Superior temporal gyrus (tissue), 1 donor: ENCODE data around the gene TNFRSF25.
"Not testable (repeated sequence)": the region's sequence is repeated elsewhere in the genome, so short reads cannot be mapped to it uniquely, and the experiment has no call there.

ENCODE experiments used
- DNase-seq: peaks from one replicate; pipeline ENCODE4 v3.0.0-alpha.2; 2016; ENCODE audit errors: extremely low spot score

The TNFRSF25 gene

GRCh38 chr1:6434186-6434585 is 31.8 kb downstream of the TNFRSF25 start:
- DNase-seq: no peak

DNA sequence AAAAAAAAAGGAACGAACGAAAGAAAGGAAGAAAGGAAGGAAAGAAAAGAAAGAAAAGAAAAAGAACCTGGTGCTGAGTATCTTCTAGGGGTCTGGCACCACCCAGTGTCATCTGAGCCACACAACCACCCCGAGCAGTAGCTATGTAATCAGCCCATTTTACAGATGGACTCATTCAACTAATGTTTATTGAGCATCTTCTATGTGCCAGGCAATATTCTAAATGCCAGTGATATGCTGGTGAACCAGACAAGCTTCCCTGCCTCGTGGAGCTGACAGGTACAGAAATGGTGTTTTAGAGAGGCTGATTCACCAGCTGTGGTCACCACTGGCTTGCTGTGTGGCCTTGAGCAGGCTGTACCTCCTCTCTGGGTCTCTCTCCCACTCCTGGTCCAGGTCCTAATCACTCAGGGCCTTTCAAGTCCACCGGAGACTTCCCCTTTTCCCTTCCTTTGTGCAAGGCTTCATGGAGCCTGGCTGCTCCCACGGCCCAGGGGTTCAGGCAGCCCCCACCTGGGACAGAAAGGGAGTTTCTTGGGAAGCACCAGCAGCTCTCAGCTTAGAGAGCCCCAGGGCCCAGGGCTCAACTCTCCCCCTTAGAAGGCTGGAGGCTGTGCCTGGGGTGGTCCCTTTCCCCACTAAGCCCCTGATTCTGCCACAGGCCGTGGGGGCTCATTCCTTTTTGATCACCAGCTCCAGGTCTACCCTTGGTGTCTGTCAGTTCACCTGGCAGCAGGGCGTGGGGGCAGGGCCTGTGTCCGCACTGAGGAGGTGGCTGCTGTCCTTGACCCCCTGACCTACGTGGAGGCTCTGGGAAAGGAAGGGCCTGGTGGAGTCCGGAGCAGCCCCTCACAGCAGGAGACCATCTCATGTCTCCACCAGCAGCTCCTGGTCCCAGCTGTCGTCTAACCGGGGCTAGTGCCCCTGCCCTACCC is 34.1 kb downstream of the TNFRSF25 start:
- not testable (repeated sequence) for DNase-seq

DNA sequence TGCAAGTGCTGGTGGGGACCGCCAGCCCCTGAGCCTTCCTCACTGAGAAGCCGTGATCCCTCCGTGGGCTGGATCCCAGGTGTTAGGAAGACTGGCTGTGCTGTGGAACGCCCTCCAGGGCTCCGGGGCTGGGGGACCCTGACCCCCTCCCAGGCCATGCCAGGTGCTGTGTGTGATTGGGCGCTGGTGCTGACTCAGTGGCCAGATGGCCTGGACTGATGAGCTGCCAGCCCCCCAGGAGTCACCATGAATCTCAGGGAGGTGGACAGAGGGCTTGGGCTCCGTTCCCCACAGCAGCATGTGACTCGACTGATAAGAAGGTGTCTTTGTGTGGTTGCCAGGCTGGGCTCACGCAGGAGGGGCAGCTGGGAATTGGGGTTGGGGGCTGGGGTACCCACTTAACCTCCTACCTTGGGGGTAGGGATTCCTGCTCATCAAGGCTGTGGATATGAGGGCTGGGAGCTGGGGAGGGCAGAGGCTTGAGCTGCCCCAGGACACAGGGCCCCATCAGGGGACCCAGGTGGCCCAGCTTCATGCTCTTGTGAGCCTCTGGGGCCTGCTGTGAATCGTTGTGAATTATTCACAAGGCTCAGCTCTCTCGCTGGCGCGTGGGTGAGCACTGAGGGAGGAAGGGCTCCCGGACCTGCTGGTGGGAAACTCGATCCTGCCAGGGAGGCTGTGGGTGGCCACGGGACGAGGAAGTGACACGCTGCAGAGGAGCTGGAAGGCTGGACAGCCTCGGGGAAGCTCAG is 36.1 kb downstream of the TNFRSF25 start:
- DNase-seq: not testable (repeated sequence)

DNA sequence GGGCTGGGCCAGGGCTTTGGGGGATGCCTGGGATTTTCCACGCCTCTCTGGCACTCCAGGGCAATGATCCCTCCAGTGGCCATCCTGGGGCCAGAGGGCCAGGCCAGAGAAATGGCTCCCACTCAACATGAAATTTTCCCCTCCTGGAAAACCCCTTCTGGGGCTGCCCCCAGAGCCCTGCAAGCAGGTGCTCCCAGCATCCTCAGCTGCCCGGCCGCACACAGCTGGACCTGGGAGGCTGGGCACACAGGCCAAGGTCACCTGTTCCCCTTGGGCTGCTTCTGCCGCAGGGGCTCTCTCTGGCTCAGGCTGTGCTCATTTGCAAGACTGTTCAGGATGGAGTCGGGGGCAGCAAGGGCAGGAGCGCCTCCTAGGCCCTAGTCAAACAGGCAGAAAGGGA is 37.5 kb downstream of the TNFRSF25 start:
- DNase-seq: not testable (repeated sequence)

DNA sequence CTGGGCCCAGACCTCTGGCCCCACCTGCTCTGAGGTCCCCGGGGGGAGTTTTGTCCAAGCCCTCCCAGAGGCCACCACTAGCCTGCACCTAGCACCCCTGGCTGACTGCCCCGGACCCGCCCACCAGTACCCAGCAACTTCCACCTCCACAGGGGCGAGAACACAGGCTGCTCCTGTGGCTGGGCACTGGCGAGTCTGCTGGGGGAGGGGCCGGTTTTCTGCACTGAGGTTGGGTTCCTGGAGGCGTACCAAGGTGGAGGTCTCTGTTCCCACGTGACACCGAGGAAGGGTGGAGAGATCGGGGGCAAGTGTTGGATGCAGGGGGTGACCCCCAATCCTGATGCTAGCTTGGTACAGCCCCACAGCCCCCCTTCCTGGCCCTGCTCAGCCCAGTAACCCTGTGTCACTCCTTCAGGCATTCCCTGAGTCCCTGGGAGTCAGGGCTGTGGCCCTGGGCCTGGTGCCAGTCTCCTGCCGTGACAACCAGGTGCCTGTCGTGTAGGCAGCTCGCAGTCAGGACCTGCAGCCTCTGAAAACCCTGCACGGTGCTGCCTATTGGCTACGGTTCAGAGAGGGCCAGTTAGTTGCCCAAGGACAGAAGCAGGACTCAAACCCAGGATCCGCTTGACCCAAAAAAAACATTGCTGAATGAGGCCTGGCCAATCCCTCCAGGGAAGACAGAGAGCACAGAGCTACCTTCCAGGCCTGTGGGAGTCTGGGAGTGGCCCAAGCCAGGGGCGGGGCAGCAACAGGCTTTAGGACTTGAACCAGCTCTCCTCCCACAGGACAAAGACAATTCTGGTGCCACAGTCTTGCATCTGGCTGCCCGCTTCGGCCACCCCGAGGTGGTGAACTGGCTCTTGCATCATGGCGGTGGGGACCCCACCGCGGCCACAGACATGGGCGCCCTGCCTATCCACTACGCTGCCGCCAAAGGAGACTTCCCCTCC is 38.3 kb downstream of the TNFRSF25 start:
- DNase-seq: no peak

DNA sequence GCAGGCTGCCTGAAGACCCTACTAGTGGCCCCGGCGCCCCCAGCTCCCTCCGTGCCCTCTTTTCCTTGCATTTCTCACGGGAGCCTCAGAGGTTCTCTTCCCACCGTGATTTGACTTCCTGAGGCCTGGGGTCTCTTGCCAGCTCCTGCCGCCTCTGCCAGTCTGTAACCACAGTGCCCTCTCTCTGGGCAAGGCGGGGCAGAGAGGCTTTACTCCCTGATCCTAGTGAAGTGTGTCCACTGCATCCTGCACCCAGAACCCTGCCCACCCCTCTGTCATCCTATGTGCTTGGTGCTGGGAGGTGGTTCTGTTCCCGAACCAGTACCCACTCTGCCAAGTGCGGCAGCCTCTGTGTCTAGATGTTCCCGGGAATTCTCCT is 39.0 kb downstream of the TNFRSF25 start:
- DNase-seq: no peak

DNA sequence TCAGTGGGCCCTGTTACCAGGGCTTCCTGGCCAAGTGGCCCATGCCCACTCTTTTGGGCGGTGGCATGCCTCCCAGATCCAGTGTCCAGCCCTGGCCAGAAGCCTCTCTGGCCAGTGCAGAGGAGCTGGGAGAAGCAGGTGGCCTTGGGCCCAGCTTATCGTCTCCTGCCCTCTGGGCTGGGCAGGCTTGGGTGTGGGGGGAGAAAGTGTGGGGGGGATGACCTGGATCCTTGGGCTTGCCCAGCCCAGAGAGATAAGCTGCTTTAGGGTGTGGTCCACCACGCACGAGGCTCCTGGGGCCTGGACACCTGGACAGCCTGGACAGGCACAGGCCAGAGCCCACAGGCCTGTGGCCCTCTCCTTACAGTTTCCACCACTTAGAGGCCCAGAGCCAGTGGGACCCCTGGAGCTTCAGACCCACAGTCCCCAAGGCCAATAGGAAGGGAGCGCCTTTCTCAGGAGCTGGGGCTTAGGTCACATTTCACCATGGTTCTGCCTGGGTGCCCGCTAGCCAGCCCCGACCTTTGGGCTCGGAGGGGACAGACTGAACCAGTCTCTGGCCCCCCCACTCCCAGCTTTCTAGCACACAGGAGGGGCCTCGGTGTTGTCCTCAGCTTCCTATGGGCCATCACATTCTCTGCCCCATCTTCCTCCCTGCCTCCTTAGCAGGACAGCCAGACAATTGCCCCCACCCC is 39.5 kb downstream of the TNFRSF25 start:
- no peak for DNase-seq

DNA sequence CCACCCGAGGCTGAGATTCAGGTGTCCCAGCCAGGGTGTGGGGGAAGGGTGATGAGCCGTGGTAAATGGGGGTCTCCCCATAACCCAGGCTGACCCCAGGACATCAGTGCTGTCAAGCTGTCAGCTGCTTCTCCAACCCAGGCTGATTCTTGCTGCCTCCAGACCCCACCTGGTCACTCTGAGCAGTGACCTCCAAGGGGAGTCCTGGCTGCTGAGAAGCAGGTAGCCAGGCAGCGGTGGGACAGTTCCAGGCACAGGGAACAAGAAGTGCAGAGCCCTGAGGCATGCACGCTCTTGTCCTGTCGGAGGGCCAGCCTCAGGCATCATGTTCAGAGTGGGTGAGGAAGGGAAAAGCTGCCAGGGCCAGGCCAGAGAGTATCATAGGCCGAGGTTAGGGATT is 40.3 kb downstream of the TNFRSF25 start:
- no peak for DNase-seq

DNA sequence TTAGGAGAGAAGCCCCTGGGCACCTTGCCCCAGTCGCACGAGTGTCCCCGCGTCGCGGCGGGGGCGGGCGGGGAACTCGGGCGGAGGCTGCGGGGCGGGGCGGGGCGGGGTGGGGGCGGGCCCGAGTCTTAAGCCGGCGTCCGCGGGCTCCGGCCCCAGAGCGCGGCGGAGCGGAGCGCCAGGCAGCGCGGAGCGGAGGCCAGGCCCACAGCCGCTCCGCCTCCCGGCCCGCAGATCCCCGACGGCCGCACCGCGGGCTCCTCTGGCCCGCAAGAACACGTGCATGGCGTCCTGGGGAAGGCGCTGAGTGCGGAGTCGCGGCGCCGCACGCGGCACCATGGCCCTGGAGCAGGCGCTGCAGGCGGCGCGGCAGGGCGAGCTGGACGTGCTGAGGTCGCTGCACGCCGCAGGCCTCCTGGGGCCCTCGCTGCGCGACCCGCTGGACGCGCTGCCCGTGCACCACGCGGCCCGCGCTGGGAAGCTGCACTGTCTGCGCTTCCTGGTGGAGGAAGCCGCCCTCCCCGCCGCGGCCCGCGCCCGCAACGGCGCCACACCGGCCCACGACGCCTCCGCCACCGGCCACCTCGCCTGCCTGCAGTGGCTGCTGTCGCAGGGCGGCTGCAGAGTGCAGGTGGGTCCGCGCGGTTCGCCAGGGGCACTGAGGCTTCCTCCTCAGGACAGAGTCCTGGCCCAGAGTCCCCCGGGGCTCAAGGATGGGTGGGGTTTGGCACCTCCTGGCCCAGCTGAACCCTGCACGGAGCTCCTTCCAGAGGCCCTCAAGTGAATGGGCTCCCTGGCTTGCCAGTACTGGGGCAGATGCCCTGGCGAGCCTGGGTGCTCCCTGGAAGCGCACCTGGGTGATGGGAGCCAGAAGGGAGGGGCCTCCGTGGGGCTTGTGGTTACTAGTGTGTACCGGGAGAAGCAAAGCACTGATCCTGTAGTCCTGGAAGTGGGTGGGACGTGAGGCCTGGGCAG is 41.1 kb downstream of the TNFRSF25 start, which contains the start of gene ESPN:
Gene ESPN, plus strand, starts transcription at position 158 of the 975 bp plus-strand sequence. Its CDS starts 180 bp downstream, at position 338.
- DNase-seq: no peak

DNA sequence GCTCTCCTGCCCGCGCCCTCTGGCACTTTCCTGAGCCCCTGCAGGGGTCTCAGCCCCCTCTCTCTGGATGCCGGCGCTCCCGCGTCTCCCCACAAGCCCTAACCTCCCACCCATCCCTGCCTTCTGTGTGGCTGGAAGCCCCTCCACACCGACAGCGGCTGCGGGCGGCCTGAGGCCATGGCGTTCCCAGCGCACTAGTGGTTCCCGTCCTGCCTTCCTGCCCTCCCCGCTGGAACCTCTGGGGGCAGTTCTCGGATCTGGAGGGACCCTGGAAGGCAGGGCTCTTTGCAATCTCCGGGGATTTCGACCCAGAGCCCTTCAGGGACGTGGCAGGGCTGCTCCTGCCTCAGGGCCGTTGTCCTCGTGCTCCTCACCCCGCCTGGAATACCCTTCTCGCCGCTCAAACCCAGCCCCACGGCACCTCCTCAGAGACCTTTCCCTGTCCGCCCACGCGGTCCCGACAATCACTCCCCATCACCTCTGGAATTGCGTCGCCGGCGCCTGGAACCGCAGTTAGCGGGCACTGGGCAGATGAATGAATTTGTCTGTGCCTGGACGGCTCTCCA is 41.9 kb downstream of the TNFRSF25 start:
- no peak for DNase-seq

DNA sequence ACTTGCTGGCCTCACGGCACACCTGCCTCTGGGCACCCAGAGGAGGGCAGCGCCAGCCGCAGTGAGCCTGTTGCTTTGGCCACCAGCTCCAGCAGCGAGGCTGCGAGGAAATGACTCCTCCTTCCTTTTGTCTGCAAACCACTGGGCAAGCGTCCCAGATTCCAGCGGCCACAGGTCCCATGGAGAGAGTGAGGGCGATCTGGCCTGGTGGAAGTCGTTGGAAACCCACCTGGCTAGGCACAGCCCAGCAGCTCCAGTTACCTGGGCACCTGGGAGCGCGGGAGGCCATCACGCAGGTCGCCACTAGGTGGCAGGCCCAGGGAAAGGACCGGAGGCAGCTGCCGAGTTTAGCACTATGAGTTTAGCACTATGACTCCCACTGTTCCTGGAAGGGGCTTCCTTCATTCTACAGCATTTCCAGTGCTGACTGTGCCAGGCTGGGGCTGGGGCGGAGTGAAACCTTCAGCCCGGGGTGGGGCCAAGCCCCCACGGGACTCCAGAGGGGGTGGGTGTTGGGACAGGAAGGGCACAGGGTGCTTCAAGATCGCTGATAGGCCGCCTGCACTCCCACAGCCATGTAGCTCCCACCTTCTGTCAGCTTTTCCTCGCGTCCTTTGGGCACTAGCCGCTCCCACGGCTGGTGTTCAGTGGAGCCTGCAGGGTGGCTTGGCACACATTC is 42.5 kb downstream of the TNFRSF25 start:
- DNase-seq: no peak

DNA sequence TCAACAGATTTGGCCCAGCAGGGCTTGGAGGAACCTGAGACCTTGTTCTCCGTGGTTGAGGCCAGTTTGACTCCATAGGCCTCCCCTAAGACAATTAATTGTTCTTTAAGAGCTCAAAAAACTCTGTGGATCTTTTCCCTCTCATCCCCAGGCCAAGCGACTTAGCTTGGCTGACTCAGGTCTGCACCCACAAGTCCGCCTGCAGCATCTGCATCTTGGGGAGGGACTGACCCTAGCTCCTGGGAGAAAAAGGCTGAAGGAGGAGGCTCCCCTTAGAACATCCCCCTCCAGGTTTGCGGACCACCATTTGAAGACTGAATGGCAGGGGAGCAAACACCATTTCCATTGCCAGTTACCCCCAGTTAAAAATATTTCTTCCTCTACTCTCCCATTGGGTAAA is 44.7 kb downstream of the TNFRSF25 start:
- no peak for DNase-seq

DNA sequence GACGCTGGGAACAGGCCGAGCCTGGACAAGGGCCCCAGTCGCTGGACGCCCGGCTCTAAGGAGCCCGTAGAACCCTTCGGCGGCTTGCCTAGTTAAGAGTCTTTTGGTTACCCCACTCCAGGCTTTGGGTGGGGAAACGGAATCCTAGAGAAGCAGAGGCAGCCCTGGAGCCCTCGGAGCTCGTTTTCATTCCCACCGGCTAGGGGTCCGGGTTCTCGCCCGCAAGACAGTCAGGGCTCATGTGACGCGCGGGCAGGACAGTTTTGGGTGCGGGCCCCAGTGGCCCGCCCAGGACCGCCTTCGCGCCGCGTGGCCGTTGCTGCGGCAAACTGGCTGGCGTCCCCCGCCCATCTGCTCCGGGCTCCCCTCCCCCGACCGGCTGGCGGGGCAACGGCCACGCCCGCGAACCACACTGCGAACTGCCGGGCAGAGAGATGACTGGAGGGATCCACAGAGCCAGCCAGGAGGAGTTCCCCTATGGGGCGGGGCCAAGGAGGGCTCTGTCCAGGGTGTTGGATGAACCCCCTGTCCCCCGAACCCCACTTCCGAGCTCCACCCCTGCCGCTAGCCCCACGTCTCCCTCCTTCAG is 45.4 kb downstream of the TNFRSF25 start:
- no peak for DNase-seq

DNA sequence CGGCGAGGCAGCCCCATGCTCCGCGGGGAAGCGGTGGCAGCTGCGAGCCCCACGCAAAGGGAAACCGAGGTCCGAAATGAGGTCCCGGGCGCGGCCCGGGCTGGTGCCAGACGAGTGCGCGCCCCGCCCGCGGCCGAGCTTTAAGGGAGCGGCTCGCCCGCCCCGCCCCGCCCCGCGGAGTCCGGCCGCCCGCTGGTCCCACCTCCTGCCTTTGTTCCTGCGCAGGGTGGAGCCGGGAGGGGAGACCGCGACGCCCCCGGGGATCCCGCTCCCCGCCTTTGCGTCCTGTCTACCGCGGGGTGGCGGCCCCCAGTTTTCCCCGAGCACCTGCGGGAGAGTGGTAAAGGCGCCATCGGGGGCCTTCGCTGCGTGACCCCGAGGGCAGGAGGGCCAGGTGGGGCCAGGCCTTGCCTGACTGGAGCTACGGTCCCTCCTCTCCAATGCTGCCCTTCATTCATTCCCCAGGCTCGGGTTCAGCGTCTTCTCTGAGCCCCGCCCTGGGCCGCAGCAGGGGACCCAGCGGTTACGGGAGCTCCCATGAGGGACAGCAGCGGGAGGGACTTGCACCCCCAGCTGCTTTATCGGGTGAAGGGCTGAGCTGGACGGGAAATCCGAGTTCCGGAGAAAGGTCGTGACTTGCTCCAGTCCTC is 46.0 kb downstream of the TNFRSF25 start, which contains the start of gene HES2:
Gene HES2, minus strand, starts transcription at position 116 of the 650 bp plus-strand sequence. Its CDS starts 99 bp downstream, at position 17.
- DNase-seq: no peak

- DNase-seq: no peak
Measured at GRCh38 chr1:6419397-6419803, 46.6 kb downstream of the TNFRSF25 start.

- DNase-seq: no peak
Measured at GRCh38 chr1:6418668-6419396, 47.1 kb downstream of the TNFRSF25 start.
